Neuronal stem cell (in vitro differentiated cells): ENCODE measurements around the gene H6PD.

Experiments used
- DNase-seq: peaks from one replicate; pipeline ENCODE4 v3.0.0-alpha.2; 2013; ENCODE audit warnings: low spot score
- H2AFZ ChIP-seq: one replicate; pipeline ENCODE4 v1.6.1; 2013; ENCODE audit warnings: mild to moderate bottlenecking, low read length, inconsistent platforms
- H2AK5ac ChIP-seq: 2 replicates; pipeline ENCODE4 v1.6.1; 2013; ENCODE audit warnings: low read depth, mild to moderate bottlenecking, inconsistent platforms, low read length, moderate library complexity, mixed read lengths
- H2BK120ac ChIP-seq: 2 replicates; pipeline ENCODE4 v1.6.1; 2013; ENCODE audit warnings: low read depth, mild to moderate bottlenecking, inconsistent platforms, low read length, moderate library complexity, mixed read lengths
- H2BK12ac ChIP-seq: one replicate; pipeline ENCODE4 v1.6.1; 2013; ENCODE audit warnings: low read length, inconsistent platforms
- H2BK15ac ChIP-seq: 2 replicates; pipeline ENCODE4 v1.6.1; 2013; ENCODE audit warnings: mild to moderate bottlenecking, low read length, inconsistent platforms, mixed read lengths
- H2BK5ac ChIP-seq: one replicate; pipeline ENCODE4 v1.6.1; 2013; ENCODE audit warnings: inconsistent platforms, mild to moderate bottlenecking, low read length, moderate library complexity
- H3K14ac ChIP-seq: one replicate; pipeline ENCODE4 v1.6.1; 2013; ENCODE audit warnings: low read length, inconsistent platforms
- H3K18ac ChIP-seq: 2 replicates; pipeline ENCODE4 v1.6.1; 2013; ENCODE audit warnings: low read length, inconsistent platforms
- H3K23ac ChIP-seq: 2 replicates; pipeline ENCODE4 v1.6.1; 2013; ENCODE audit warnings: low read depth, mild to moderate bottlenecking, mixed read lengths, low read length, inconsistent platforms; ENCODE audit not compliant: poor library complexity
- H3K27ac ChIP-seq: replicated peaks from 3 replicates; pipeline ENCODE4 v1.5.1; 2013; ENCODE audit warnings: low read length, inconsistent platforms
- H3K27me3 ChIP-seq, 3 experiments: 2 replicates each; pipeline ENCODE4 v1.6.1; 2013; ENCODE audit warnings: low read length in 3 of 3, mild to moderate bottlenecking in 2 of 3, inconsistent platforms in 1 of 3, low read depth in 1 of 3, mixed read lengths in 1 of 3, moderate library complexity in 1 of 3; ENCODE audit not compliant: control insufficient read depth in 3 of 3, insufficient read depth in 3 of 3
- H3K36me3 ChIP-seq, 2 donors: replicated peaks in 1 of 2; 2 replicates each; pipeline ENCODE4 v1.6.1; 2013; ENCODE audit warnings: low read length in 2 of 2; ENCODE audit not compliant: control insufficient read depth in 2 of 2, insufficient read depth in 2 of 2
- H3K4ac ChIP-seq: 2 replicates; pipeline ENCODE4 v1.6.1; 2013; ENCODE audit warnings: inconsistent platforms, mild to moderate bottlenecking, low read length, moderate library complexity
- H3K4me1 ChIP-seq, 2 donors: 1 replicate in 1 of 2; 2 replicates in 1 of 2; pipeline ENCODE4 v1.6.1; 2013; ENCODE audit warnings: low read length in 2 of 2, low read depth in 1 of 2; ENCODE audit not compliant: control insufficient read depth in 2 of 2, insufficient read depth in 1 of 2
- H3K4me2 ChIP-seq: one replicate; pipeline ENCODE4 v1.6.1; 2013; ENCODE audit warnings: mild to moderate bottlenecking, low read length, inconsistent platforms; ENCODE audit not compliant: insufficient read depth, poor library complexity, severe bottlenecking
- H3K4me3 ChIP-seq, 2 donors: 2 replicates each; pipeline ENCODE4 v1.5.1; 2013; ENCODE audit warnings: low read length in 2 of 2, mild to moderate bottlenecking in 2 of 2, inconsistent platforms in 1 of 2, moderate library complexity in 1 of 2
- H3K79me1 ChIP-seq: one replicate; pipeline ENCODE4 v1.6.1; 2013; ENCODE audit warnings: low read depth, mild to moderate bottlenecking, inconsistent platforms, low read length, moderate library complexity
- H3K9ac ChIP-seq: one replicate; pipeline ENCODE4 v1.6.1; 2013; ENCODE audit warnings: mild to moderate bottlenecking, low read depth, low read length, inconsistent platforms; ENCODE audit not compliant: poor library complexity
- H3K9me3 ChIP-seq, 2 donors: replicated peaks in 1 of 2; 2 replicates each; pipeline versions ENCODE3 to v1.6.1; 2013; ENCODE audit warnings: low read length in 2 of 2, mild to moderate bottlenecking in 2 of 2, inconsistent platforms in 1 of 2, low read depth in 1 of 2, mixed read lengths in 1 of 2, moderate library complexity in 1 of 2; ENCODE audit not compliant: control insufficient read depth in 2 of 2, insufficient read depth in 1 of 2
- H4K8ac ChIP-seq: one replicate; pipeline ENCODE4 v1.6.1; 2013; ENCODE audit warnings: low read depth, mild to moderate bottlenecking, inconsistent platforms, low read length, moderate library complexity
- H4K91ac ChIP-seq: one replicate; pipeline ENCODE4 v1.6.1; 2013; ENCODE audit warnings: low read length, low read depth, mild to moderate bottlenecking, inconsistent platforms; ENCODE audit not compliant: poor library complexity
- WGBS, 2 donors: extraction: QIAGEN DNeasy Blood & Tissue Kit; methylation state at CpG; one replicate each; pipeline ENCODE4 v1.1.7; 2013; ENCODE audit warnings: missing lambda C conversion rate in 2 of 2, mixed read lengths in 1 of 2; ENCODE audit not compliant: insufficient read length in 2 of 2, insufficient replicate concordance in 1 of 2; ENCODE audit errors: extremely low coverage in 2 of 2; 5-methylcytosine and 5-hydroxymethylcytosine counted together

The H6PD gene

DNA sequence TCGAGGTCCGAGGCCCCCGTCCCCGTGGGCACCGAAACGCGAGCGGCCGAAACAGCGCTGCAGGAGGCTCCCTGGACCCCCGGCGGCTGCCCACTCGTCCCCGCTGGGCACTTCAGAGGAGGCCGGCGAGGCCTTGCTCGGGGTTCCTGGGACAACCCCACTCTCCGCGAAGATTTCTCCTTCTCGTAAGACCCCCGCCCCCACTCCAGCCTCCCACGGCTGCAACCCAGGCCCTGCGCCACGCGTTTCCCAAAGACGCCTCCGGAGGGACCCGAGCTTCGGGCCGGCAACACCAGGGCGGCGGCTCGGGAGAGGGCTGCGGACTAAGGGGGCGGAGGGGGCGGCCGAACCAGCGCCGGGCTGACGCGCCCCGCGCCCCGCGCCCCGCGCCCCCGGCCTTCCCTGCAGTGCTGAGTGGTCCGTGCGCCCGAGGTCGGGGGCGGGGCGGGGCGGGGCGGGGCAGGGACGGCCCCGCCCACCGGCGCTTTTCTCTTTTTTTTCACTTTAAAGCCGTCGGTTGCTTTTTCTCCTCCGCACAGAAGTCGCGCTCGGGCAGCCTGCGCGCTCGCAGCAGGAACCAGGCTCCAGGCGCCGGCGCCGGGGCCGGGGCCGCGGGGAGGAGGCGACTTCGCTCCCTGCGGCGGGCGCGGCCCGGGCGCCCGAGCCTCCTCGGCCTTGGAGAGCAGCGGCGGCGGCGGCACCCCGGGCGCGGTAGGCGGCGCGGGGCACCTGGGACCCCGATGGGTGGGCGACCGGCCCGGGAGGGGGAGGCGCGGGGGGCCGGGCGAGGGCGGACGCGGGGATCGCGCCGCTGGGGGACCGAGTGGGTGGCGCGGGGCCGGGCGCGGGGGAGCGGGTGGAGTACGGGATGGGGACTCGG lies 58.0 kb downstream of the H6PD start, which contains the start of gene SPSB1:
Gene SPSB1 (plus strand): TSS at position 534 of the 880 bp plus-strand sequence. CDS start 62,998 bp downstream, outside the sequence.
- peak within 1 kb of the TSS; percentile 17 for H3K4ac ChIP-seq
- no peak within 1 kb of the TSS for H2BK120ac ChIP-seq
- peak within 1 kb of the TSS; percentile 96 for H2BK15ac ChIP-seq
- WGBS, 2 donors: no CpG with 5 or more reads among the region's 119 CpGs
- H3K9ac ChIP-seq: peak within 1 kb of the TSS; percentile 89
- peak within 1 kb of the TSS; percentile 47 for H3K14ac ChIP-seq
- H2AK5ac ChIP-seq: peak within 1 kb of the TSS; percentile 74
- H3K79me1 ChIP-seq: peaks cover 6% of the 10 kb centered on the region
- H3K27me3 ChIP-seq: peaks cover 0 to 54% (median 14%) of the 10 kb centered on the region in 3 experiments
- H4K8ac ChIP-seq: no peak within 1 kb of the TSS
- H3K9me3 ChIP-seq: peaks cover 4 to 13% of the 10 kb centered on the region in 2 donors
- peaks cover 4 to 11% of the 10 kb centered on the region in 2 donors for H3K4me1 ChIP-seq
- H3K18ac ChIP-seq: peak within 1 kb of the TSS; percentile 97
- peak within 1 kb of the TSS; percentile 62 for H2AFZ ChIP-seq
- peak within 1 kb of the TSS; percentile 21 to 82 for H3K4me3 ChIP-seq
- H3K4me2 ChIP-seq: peak within 1 kb of the TSS; percentile 90
- H3K27ac ChIP-seq: no peak within 1 kb of the TSS
- no peaks in the 10 kb centered on the region for H3K36me3 ChIP-seq
- no peak within 1 kb of the TSS for H4K91ac ChIP-seq
- peak within 1 kb of the TSS; percentile 80 for H3K23ac ChIP-seq
- DNase-seq: peak; percentile 78
- H2BK12ac ChIP-seq: no peak within 1 kb of the TSS
- H2BK5ac ChIP-seq: no peak within 1 kb of the TSS

DNA sequence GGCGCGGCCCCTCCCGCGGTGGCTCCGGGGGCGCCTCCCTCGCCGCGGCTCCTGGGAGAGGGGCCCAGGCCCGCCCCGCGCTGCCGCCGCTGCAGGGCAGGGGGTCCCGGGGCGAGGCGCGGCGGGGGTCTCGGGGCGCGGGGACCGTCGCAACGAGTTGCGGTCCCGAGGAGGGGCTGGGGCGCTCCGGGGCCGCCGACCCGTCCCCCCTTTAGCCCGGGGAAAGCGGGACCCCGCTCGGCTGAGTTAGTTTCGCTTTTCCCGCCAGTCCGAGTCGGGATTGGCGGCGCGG lies 58.6 kb downstream of the H6PD start:
- WGBS, 2 donors: no CpG with 5 or more reads among the region's 43 CpGs
- no peak overlapping the region for H2BK120ac ChIP-seq

DNA sequence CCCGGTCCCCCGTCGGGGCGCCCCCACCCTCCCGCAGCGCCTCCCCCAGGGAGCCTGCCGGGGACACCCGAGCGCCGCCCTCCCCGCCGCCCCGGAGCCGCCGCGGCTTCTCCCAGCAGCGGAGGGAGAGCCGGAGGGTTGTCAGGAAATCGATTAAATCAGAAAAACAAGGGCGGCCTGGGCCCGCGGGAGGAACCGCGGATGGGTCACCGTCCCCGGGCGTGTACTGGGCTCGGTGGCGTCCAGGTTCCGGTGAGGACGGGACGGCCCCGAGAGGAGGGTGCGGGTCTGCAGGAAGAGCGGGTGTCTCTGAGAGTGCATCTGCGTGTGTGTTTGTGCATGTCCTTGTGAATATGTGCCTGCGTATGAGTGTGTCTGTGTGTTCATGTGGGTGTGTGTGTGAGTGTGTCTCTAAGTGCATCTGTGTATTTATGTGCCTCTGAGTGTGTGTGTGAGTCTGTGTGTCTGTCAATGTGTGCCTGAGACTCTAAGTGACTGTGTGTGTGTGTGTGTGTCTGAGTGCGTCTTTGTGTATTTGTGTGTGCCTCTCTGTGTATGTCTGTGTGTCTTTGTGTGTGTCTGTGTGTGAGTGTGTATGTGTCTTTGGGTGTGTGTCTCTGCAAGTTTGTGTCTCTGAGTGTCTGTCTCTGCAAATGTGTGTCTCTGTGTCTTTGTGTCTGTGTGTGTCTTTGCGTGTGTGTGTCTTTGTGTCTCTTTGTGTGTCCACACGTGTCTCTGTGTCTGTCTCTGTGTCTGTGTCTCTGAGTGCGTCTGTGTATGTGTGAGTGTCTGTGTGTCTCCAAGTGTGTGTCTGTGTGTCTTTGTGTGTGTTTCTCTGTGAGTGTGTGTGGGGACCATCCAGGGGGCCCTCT lies 59.2 kb downstream of the H6PD start:
- H2BK5ac ChIP-seq: no peak overlapping the region
- peak overlapping the region; percentile 89 for H3K9ac ChIP-seq
- no peak overlapping the region for H2BK12ac ChIP-seq
- H3K27ac ChIP-seq: no peak overlapping the region
- H2AK5ac ChIP-seq: no peak overlapping the region
- H3K79me1 ChIP-seq: peaks cover 6% of the 10 kb centered on the region
- H3K18ac ChIP-seq: peak overlapping the region; percentile 93
- peaks cover 0 to 4% of the 10 kb centered on the region in 2 donors for H3K9me3 ChIP-seq
- peak overlapping the region; percentile 80 for H3K23ac ChIP-seq
- peak overlapping the region; percentile 17 for H3K4ac ChIP-seq
- DNase-seq: no peak
- no peak overlapping the region for H2BK120ac ChIP-seq
- peaks cover 0 to 58% (median 14%) of the 10 kb centered on the region in 3 experiments for H3K27me3 ChIP-seq
- H3K4me3 ChIP-seq: peak overlapping the region; percentile 21 to 82
- H3K14ac ChIP-seq: peak overlapping the region; percentile 89
- no peak overlapping the region for H4K91ac ChIP-seq
- peak overlapping the region; percentile 84 for H3K4me2 ChIP-seq
- no CpG with 5 or more reads among the region's 41 CpGs for WGBS, 2 donors
- no peaks in the 10 kb centered on the region for H3K36me3 ChIP-seq
- H2AFZ ChIP-seq: peak overlapping the region; percentile 62
- peaks cover 4 to 11% of the 10 kb centered on the region in 2 donors for H3K4me1 ChIP-seq
- no peak overlapping the region for H2BK15ac ChIP-seq
- no peak overlapping the region for H4K8ac ChIP-seq

More for the DNA sequence above, 58.6 kb downstream of the H6PD start:
- no peak overlapping the region for H2BK5ac ChIP-seq
- peaks cover 0 to 58% (median 14%) of the 10 kb centered on the region in 3 experiments for H3K27me3 ChIP-seq
- H3K79me1 ChIP-seq: peaks cover 6% of the 10 kb centered on the region
- H3K9ac ChIP-seq: peak overlapping the region; percentile 89
- H3K36me3 ChIP-seq: no peaks in the 10 kb centered on the region
- H3K14ac ChIP-seq: no peak overlapping the region
- H3K18ac ChIP-seq: peak overlapping the region; percentile 93
- peaks cover 4 to 11% of the 10 kb centered on the region in 2 donors for H3K4me1 ChIP-seq
- peaks cover under 1 to 10% of the 10 kb centered on the region in 2 donors for H3K9me3 ChIP-seq
- H2AFZ ChIP-seq: peak overlapping the region; percentile 62
- H2BK12ac ChIP-seq: no peak overlapping the region
- H4K91ac ChIP-seq: no peak overlapping the region
- peak overlapping the region; percentile 21 to 82 for H3K4me3 ChIP-seq
- no peak overlapping the region for H2AK5ac ChIP-seq
- H4K8ac ChIP-seq: no peak overlapping the region
- peak overlapping the region; percentile 84 for H3K4me2 ChIP-seq
- no peak overlapping the region for H3K4ac ChIP-seq
- peak overlapping the region; percentile 88 for H2BK15ac ChIP-seq
- H3K23ac ChIP-seq: no peak overlapping the region
- DNase-seq: no peak
- H3K27ac ChIP-seq: no peak overlapping the region
